H9 (cell line): ENCODE results near the gene NDUFB11. TPM values are rescaled to one million over a fixed set of nuclear protein-coding genes. Genes with fewer than 3 reads are reported as not detected.
A peak's percentile ranks its signal among the peaks of the same experiment; 100 is the strongest.

Source experiments
- DNase-seq: peaks from one replicate; pipeline ENCODE4 v3.0.0-alpha.2; 2017
- H2AFZ ChIP-seq: one replicate; pipeline ENCODE4 v1.6.1; 2013; ENCODE audit warnings: mild to moderate bottlenecking, low read length, control low read depth, moderate library complexity
- H2AK5ac ChIP-seq: 2 replicates; pipeline ENCODE4 v1.6.1; 2013; ENCODE audit warnings: low read length, control low read depth, mixed read lengths; ENCODE audit not compliant: insufficient read length
- H2BK120ac ChIP-seq: one replicate; pipeline ENCODE4 v1.6.1; 2013; ENCODE audit warnings: low read depth, mild to moderate bottlenecking, low read length, control low read depth, inconsistent platforms; ENCODE audit not compliant: poor library complexity, severe bottlenecking
- H2BK12ac ChIP-seq: 2 replicates; pipeline ENCODE4 v1.6.1; 2013; ENCODE audit warnings: low read length, control low read depth, mixed read lengths, low read depth; ENCODE audit not compliant: insufficient read length
- H2BK15ac ChIP-seq: 2 replicates; pipeline ENCODE4 v1.6.1; 2013; ENCODE audit warnings: low read depth, low read length, control low read depth
- H2BK20ac ChIP-seq: one replicate; pipeline ENCODE4 v1.6.1; 2013; ENCODE audit warnings: low read depth, mild to moderate bottlenecking, low read length, control low read depth, inconsistent platforms; ENCODE audit not compliant: poor library complexity, severe bottlenecking
- H2BK5ac ChIP-seq: 2 replicates; pipeline ENCODE4 v1.6.1; 2013; ENCODE audit warnings: low read length, control low read depth, mixed read lengths; ENCODE audit not compliant: insufficient read length
- H3K14ac ChIP-seq: 2 replicates; pipeline ENCODE4 v1.6.1; 2013; ENCODE audit warnings: low read length, control low read depth; ENCODE audit not compliant: insufficient read depth
- H3K18ac ChIP-seq: 2 replicates; pipeline ENCODE4 v1.6.1; 2013; ENCODE audit warnings: low read depth, mild to moderate bottlenecking, mixed read lengths, low read length, control low read depth; ENCODE audit not compliant: insufficient read length
- H3K23ac ChIP-seq: 2 replicates; pipeline ENCODE4 v1.6.1; 2013; ENCODE audit warnings: low read length, control low read depth, mixed read lengths, low read depth; ENCODE audit not compliant: insufficient read length
- H3K23me2 ChIP-seq: 2 replicates; pipeline ENCODE4 v1.6.1; 2013; ENCODE audit warnings: low read depth, mild to moderate bottlenecking, mixed read lengths, low read length, control low read depth; ENCODE audit not compliant: insufficient read length, poor library complexity, severe bottlenecking
- H3K27ac ChIP-seq: 2 replicates; pipeline ENCODE4 v1.5.1; 2013; ENCODE audit warnings: low read length, control low read depth, mixed read lengths, low read depth; ENCODE audit not compliant: insufficient read length
- H3K27me3 ChIP-seq: 2 replicates; pipeline ENCODE4 v1.6.1; 2013; ENCODE audit warnings: low read length, control low read depth, inconsistent platforms; ENCODE audit not compliant: insufficient read depth
- H3K4ac ChIP-seq: 2 replicates; pipeline ENCODE4 v1.6.1; 2013; ENCODE audit warnings: low read depth, mild to moderate bottlenecking, control low read depth, inconsistent platforms, low read length, moderate library complexity
- H3K4me1 ChIP-seq: 2 replicates; pipeline ENCODE4 v1.6.1; 2013; ENCODE audit warnings: low read length, control low read depth, inconsistent platforms; ENCODE audit not compliant: insufficient read depth
- H3K4me2 ChIP-seq: 2 replicates; pipeline ENCODE4 v1.6.1; 2013; ENCODE audit warnings: low read length, control low read depth, mixed read lengths; ENCODE audit not compliant: insufficient read length, insufficient read depth
- H3K56ac ChIP-seq: 2 replicates; pipeline ENCODE4 v1.6.1; 2013; ENCODE audit warnings: low read depth, mild to moderate bottlenecking, mixed read lengths, low read length, control low read depth; ENCODE audit not compliant: insufficient read length
- H3K79me1 ChIP-seq: 2 replicates; pipeline ENCODE4 v1.6.1; 2013; ENCODE audit warnings: low read depth, mild to moderate bottlenecking, moderate library complexity, low read length, control low read depth, inconsistent platforms; ENCODE audit not compliant: insufficient read depth, poor library complexity, severe bottlenecking
- H3K79me2 ChIP-seq: 2 replicates; pipeline ENCODE4 v1.6.1; 2013; ENCODE audit warnings: low read length, control low read depth, inconsistent platforms; ENCODE audit not compliant: insufficient read depth
- H3K9ac ChIP-seq: 2 replicates; pipeline ENCODE4 v1.6.1; 2013; ENCODE audit warnings: low read length, control low read depth, mixed read lengths; ENCODE audit not compliant: insufficient read length; ENCODE audit errors: extremely low read depth
- H3K9me3 ChIP-seq: one replicate; pipeline ENCODE4 v1.6.1; 2013; ENCODE audit warnings: low read depth, low read length, inconsistent platforms; ENCODE audit not compliant: control insufficient read depth
- H3T11ph ChIP-seq: one replicate; pipeline ENCODE4 v1.6.1; 2013; ENCODE audit warnings: mild to moderate bottlenecking, low read length, control low read depth, inconsistent platforms
- H4K20me1 ChIP-seq: one replicate; pipeline ENCODE4 v1.6.1; 2013; ENCODE audit not compliant: control insufficient read depth, insufficient read length, insufficient read depth
- H4K5ac ChIP-seq: 2 replicates; pipeline ENCODE4 v1.6.1; 2013; ENCODE audit warnings: low read depth, mild to moderate bottlenecking, mixed read lengths, low read length, control low read depth; ENCODE audit not compliant: insufficient read length
- H4K8ac ChIP-seq: replicated peaks from 2 replicates; pipeline ENCODE4 v1.6.1; 2013; ENCODE audit warnings: low read length, control low read depth, mixed read lengths, low read depth; ENCODE audit not compliant: insufficient read length
- H4K91ac ChIP-seq: 2 replicates; pipeline ENCODE4 v1.6.1; 2013; ENCODE audit warnings: low read depth, mild to moderate bottlenecking, moderate library complexity, mixed read lengths, low read length, control low read depth; ENCODE audit not compliant: insufficient read length
- H3K27ac Mint-ChIP-seq, 3 experiments: 2 replicates in 2 of 3; 3 replicates in 1 of 3; pipeline ENCODE4 v1.8.0; 2020 to 2021; ENCODE audit warnings: mixed read lengths in 3 of 3, mild to moderate bottlenecking in 1 of 3, moderate library complexity in 1 of 3
- H3K27me3 Mint-ChIP-seq: 2 replicates; pipeline ENCODE4 v1.8.0; 2021; ENCODE audit warnings: low read depth, mild to moderate bottlenecking, moderate library complexity, mixed read lengths
- H3K36me3 Mint-ChIP-seq, 3 experiments: 2 replicates in 2 of 3; 3 replicates in 1 of 3; pipeline ENCODE4 v1.8.0; 2020 to 2021; ENCODE audit warnings: low read depth in 3 of 3, mixed read lengths in 3 of 3; ENCODE audit not compliant: insufficient read depth in 1 of 3
- H3K4me1 Mint-ChIP-seq, 2 experiments: 2 replicates each; pipeline ENCODE4 v1.8.0; 2020; ENCODE audit warnings: mixed read lengths in 2 of 2
- H3K4me3 Mint-ChIP-seq, 2 experiments: 2 replicates in 1 of 2; 3 replicates in 1 of 2; pipeline ENCODE4 v1.8.0; 2020 to 2021; ENCODE audit warnings: mild to moderate bottlenecking in 2 of 2, mixed read lengths in 2 of 2, moderate library complexity in 1 of 2
- H3K9me3 Mint-ChIP-seq, 2 experiments: 2 replicates in 1 of 2; 3 replicates in 1 of 2; pipeline ENCODE4 v1.8.0; 2020; ENCODE audit warnings: mild to moderate bottlenecking in 2 of 2, mixed read lengths in 2 of 2, moderate library complexity in 1 of 2
- CTCF ChIP-seq: fragments of 200-600 bp; sonication (generic); conservative IDR thresholded peaks from 3 replicates; pipeline ENCODE4 v1.8.0; 2021; ENCODE audit warnings: antibody characterized with exemption, mild to moderate bottlenecking
- WGBS: extraction: QIAGEN DNeasy Blood & Tissue Kit; methylation state at CpG from one replicate; pipeline ENCODE4 v1.1.7; 2013; ENCODE audit warnings: missing lambda C conversion rate, low lambda C conversion rate, mixed read lengths; ENCODE audit not compliant: insufficient read length; ENCODE audit errors: extremely low coverage; 5-methylcytosine and 5-hydroxymethylcytosine counted together
- total RNA-seq: library from RNA; stranded (reverse); gene quantifications from 2 replicates; pipeline ENCODE4 v1.2.1, GENCODE V29; 2021

The NDUFB11 gene
- total RNA-seq, 1 experiment from 2014 or later: 100 TPM

GRCh38 chrX:47093248-47093647 lies 51.3 kb downstream of the NDUFB11 start:
- H2BK15ac ChIP-seq: no peak overlapping the region
- H3K79me1 ChIP-seq: no peaks in the 10 kb centered on the region
- H2BK20ac ChIP-seq: no peak overlapping the region
- no peak overlapping the region for H4K91ac ChIP-seq
- no peak overlapping the region for H2AFZ ChIP-seq
- Mint-ChIP-seq H3K27me3 (peaks cover 1% of the 10 kb centered on the region; the same call in 1 of the 2 replicates), H3K4me1 (peaks cover 17 to 18% of the 10 kb centered on the region in 2 experiments), H3K27ac (no peak overlapping the region), H3K4me3 (no peak overlapping the region), H3K36me3 (no peaks in the 10 kb centered on the region), H3K9me3 (peaks cover 44 to 66% of the 10 kb centered on the region in 2 experiments)
- no peak overlapping the region for H2BK5ac ChIP-seq
- no peaks in the 10 kb centered on the region for H3K79me2 ChIP-seq
- peak; percentile 62 for TF ChIP-seq CTCF
- no peak overlapping the region for H3K23ac ChIP-seq
- H3K18ac ChIP-seq: no peak overlapping the region
- H3K14ac ChIP-seq: no peak overlapping the region
- no peak overlapping the region for H4K8ac ChIP-seq
- no peaks in the 10 kb centered on the region for H3K4me1 ChIP-seq
- H2BK120ac ChIP-seq: no peak overlapping the region
- no peak overlapping the region for H3K27ac ChIP-seq
- no peak for DNase-seq
- H4K20me1 ChIP-seq: no peaks in the 10 kb centered on the region
- H3K56ac ChIP-seq: no peak overlapping the region
- no peaks in the 10 kb centered on the region for H3K27me3 ChIP-seq
- H3K23me2 ChIP-seq: no peaks in the 10 kb centered on the region
- H4K5ac ChIP-seq: no peak overlapping the region
- no peak overlapping the region for H3K9ac ChIP-seq
- H2BK12ac ChIP-seq: no peak overlapping the region
- H2AK5ac ChIP-seq: no peak overlapping the region
- no peak overlapping the region for H3K4ac ChIP-seq
- H3K9me3 ChIP-seq: no peaks in the 10 kb centered on the region
- H3T11ph ChIP-seq: no peak overlapping the region
- H3K4me2 ChIP-seq: no peak overlapping the region
- WGBS: no CpG with 5 or more reads among the region's 1 CpG

Other genes starting within 250 kb of the NDUFB11 start
- gene JADE3, start 232.3 kb downstream of the NDUFB11 start, total RNA-seq: 19.6 and 20.2 TPM in 2 replicates
- 0.20 TPM in 1 of 2 replicates, not detected in the other for gene RGN, start 66.3 kb downstream of the NDUFB11 start, total RNA-seq
- gene RBM10, start 519 bp upstream of the NDUFB11 start, total RNA-seq: 55.8 and 57.3 TPM in 2 replicates
- gene UBA1, start 49.1 kb upstream of the NDUFB11 start, total RNA-seq: 421 and 427 TPM in 2 replicates
- gene CDK16, start 74.0 kb upstream of the NDUFB11 start, total RNA-seq: 224 and 226 TPM in 2 replicates
- 150 and 153 TPM in 2 replicates for gene USP11, start 88.3 kb upstream of the NDUFB11 start, total RNA-seq
- 0.81 TPM in 2 replicates for gene ZNF157, start 225.9 kb upstream of the NDUFB11 start, total RNA-seq